SU-DHL-6 (cell line): Measurements from ENCODE around the gene TMEM214.

ENCODE experiments used
- H2AFZ ChIP-seq: fragments of 200-600 bp; sonication (generic); 2 replicates; pipeline ENCODE4 v1.6.1; 2014; ENCODE audit warnings: low read depth, mild to moderate bottlenecking, moderate library complexity, mixed read lengths, antibody characterized with exemption, low read length; ENCODE audit not compliant: severe bottlenecking
- H3F3A ChIP-seq: fragments of 200-600 bp; shearing (Covaris generic); 2 replicates; pipeline ENCODE4 v1.6.0; 2016; ENCODE audit warnings: antibody characterized with exemption, mild to moderate bottlenecking; ENCODE audit not compliant: insufficient read depth
- H3K27ac ChIP-seq: fragments of 200-600 bp; sonication (generic); 2 replicates; pipeline ENCODE4 v1.5.1; 2016; ENCODE audit warnings: low read depth, mild to moderate bottlenecking, low read length, moderate library complexity, mixed read lengths
- H3K27me3 ChIP-seq: fragments of 200-600 bp; sonication (generic), shearing (Covaris generic); 2 replicates; pipeline ENCODE4 v1.6.0; 2014; ENCODE audit warnings: mild to moderate bottlenecking, low read length
- H3K36me3 ChIP-seq: fragments of 200-600 bp; sonication (generic); 2 replicates; pipeline ENCODE4 v1.6.1; 2014; ENCODE audit warnings: mild to moderate bottlenecking, low read length, mixed read lengths
- H3K4me2 ChIP-seq: fragments of 300-600, 200-600 bp; shearing (Covaris generic), sonication (generic); 2 replicates; pipeline ENCODE4 v1.6.0; 2014; ENCODE audit warnings: low read length, low read depth, mild to moderate bottlenecking; ENCODE audit not compliant: poor library complexity, severe bottlenecking
- H3K4me3 ChIP-seq: fragments of 200-600 bp; sonication (generic); 2 replicates; pipeline ENCODE4 v1.5.1; 2014; ENCODE audit warnings: antibody characterized with exemption, low read length, mild to moderate bottlenecking, mixed read lengths; ENCODE audit not compliant: insufficient read depth, poor library complexity, severe bottlenecking
- H3K79me2 ChIP-seq: fragments of 200-600 bp; sonication (generic); 2 replicates; pipeline ENCODE4 v1.6.1; 2014; ENCODE audit warnings: mild to moderate bottlenecking, low read length, moderate library complexity; ENCODE audit not compliant: insufficient read depth
- H3K9ac ChIP-seq: fragments of 200-600 bp; sonication (generic); 2 replicates; pipeline ENCODE4 v1.7.0; 2014; ENCODE audit warnings: mild to moderate bottlenecking, low read length
- H3K9me2 ChIP-seq: fragments of 200-600 bp; sonication (generic); replicated peaks from 2 replicates; pipeline ENCODE4 v1.6.1; 2014; ENCODE audit warnings: low read length; ENCODE audit not compliant: insufficient read depth
- H3K9me3 ChIP-seq: fragments of 200-600 bp; sonication (generic); 2 replicates; pipeline ENCODE4 v1.6.1; 2014; ENCODE audit warnings: low read length, mixed read lengths; ENCODE audit not compliant: insufficient read depth
- H4K20me1 ChIP-seq: fragments of 200-600 bp; sonication (generic); 2 replicates; pipeline ENCODE4 v1.6.1; 2014; ENCODE audit warnings: low read depth, mild to moderate bottlenecking, antibody characterized with exemption, low read length, moderate library complexity, mixed read lengths
- EZH2phosphoT487 ChIP-seq: fragments of 200-600 bp; sonication (generic), shearing (Covaris generic); conservative IDR thresholded peaks from 2 replicates; pipeline ENCODE4 v1.6.1; 2018; ENCODE audit warnings: mild to moderate bottlenecking, antibody characterized with exemption, low read length, moderate library complexity, mixed read lengths
- TF ChIP-seq, protein P1 (sequence below): fragments of 200-600 bp; sonication (generic); IDR thresholded peaks from one replicate; pipeline ENCODE4 v1.5.1; 2017; ENCODE audit warnings: antibody characterized with exemption, mild to moderate bottlenecking, low read length, moderate library complexity; ENCODE audit not compliant: insufficient read depth, poor library complexity, severe bottlenecking

Gene TMEM214

DNA sequence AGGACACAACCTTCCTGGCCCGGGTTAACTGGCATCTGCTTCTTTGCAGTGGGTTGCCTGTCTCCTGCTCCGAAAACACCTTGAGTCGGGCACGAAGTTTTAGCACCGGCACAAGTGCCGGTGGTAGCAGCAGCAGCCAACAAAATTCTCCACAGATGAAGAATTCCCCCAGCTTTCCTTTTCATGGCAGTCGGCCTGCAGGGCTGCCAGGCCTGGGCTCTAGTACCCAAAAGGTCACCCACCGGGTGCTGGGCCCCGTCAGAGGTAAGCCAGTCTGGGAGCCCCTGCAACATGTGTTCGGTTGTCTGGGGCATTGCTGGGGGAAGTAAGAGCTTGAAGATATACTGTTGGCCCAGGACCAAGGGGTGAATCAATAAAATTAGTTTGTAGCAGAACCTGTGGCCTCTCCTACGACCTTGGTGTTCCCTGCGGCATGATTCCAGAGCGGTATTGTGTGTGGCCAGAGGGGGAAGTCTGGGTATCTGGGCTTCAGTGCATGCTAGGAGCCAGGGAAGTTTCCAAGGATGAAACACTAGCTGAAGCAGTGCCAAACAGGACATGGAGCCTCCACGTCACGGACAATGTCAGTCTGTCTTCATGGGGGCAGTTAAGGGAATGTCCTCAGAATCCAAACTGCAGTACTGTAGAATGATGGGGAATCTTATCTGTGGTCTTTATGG, 26.5 kb downstream of the TMEM214 start:
- Histone ChIP-seq H2AFZ (no peak overlapping the region), H3K9me2 (no peaks in the 10 kb centered on the region), H3K36me3 (no peaks in the 10 kb centered on the region), H4K20me1 (no peaks in the 10 kb centered on the region), H3K79me2 (no peaks in the 10 kb centered on the region), H3F3A (no peaks in the 10 kb centered on the region; the same call in 1 of the 2 replicates), H3K9me3 (no peaks in the 10 kb centered on the region), H3K27ac (no peak overlapping the region), H3K9ac (no peak overlapping the region), H3K27me3 (no peaks in the 10 kb centered on the region), H3K4me3 (no peak overlapping the region), H3K4me2 (no peak overlapping the region)
- no peak for TF ChIP-seq EZH2phosphoT487
- TF ChIP-seq, protein P1, sequence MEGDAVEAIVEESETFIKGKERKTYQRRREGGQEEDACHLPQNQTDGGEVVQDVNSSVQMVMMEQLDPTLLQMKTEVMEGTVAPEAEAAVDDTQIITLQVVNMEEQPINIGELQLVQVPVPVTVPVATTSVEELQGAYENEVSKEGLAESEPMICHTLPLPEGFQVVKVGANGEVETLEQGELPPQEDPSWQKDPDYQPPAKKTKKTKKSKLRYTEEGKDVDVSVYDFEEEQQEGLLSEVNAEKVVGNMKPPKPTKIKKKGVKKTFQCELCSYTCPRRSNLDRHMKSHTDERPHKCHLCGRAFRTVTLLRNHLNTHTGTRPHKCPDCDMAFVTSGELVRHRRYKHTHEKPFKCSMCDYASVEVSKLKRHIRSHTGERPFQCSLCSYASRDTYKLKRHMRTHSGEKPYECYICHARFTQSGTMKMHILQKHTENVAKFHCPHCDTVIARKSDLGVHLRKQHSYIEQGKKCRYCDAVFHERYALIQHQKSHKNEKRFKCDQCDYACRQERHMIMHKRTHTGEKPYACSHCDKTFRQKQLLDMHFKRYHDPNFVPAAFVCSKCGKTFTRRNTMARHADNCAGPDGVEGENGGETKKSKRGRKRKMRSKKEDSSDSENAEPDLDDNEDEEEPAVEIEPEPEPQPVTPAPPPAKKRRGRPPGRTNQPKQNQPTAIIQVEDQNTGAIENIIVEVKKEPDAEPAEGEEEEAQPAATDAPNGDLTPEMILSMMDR: no peak

DNA sequence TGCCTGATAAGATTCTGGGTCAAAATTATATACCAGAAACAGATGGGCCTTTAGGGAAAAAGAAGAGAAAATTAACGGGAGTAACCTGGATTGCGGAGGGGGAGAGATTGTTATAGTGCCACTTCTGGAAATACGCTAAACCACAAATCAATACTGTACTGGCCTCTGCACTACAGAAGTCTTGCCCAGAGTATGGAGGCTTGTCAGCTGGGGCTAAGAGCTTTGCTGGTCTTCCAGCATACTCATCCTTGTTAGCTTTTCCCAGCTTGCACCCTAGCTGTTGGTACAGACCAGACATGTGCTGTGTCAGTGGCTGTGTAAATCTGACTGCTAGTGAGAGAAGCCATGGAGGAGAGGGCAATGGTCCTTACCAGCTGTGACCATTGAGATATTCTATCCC, 27.6 kb downstream of the TMEM214 start:
- H3K9me2 ChIP-seq: no peaks in the 10 kb centered on the region
- no peaks in the 10 kb centered on the region for H4K20me1 ChIP-seq
- H3K27me3 ChIP-seq: no peaks in the 10 kb centered on the region
- H3K9me3 ChIP-seq: no peaks in the 10 kb centered on the region
- TF ChIP-seq, protein P1: no peak
- no peak for TF ChIP-seq EZH2phosphoT487
- no peaks in the 10 kb centered on the region; the same call in 1 of the 2 replicates for H3F3A ChIP-seq
- H3K36me3 ChIP-seq: no peaks in the 10 kb centered on the region
- H3K79me2 ChIP-seq: no peaks in the 10 kb centered on the region
- no peak overlapping the region for H3K27ac ChIP-seq
- H3K4me3 ChIP-seq: no peak overlapping the region
- H2AFZ ChIP-seq: no peak overlapping the region
- no peak overlapping the region for H3K9ac ChIP-seq
- H3K4me2 ChIP-seq: no peak overlapping the region

DNA sequence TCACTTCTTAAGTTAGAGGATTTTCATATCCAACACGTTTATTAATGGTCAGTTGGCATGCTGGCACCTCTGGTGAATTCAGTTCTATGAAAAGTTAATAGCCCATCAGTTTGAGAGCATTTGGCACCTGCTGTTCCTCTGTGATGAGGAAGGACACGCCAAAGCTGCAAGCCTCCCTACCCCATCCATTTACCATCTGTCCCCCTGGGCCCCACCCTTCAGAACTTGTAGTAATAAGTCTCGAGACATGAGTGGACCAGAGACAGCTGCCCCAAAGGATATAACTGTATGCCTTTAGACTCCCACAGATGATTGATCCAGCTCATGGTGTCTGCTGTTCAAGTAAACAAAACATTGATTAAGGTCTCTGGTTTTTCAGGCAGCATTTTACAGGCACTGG, 32.4 kb downstream of the TMEM214 start:
- H3K79me2 ChIP-seq: peaks cover 7% of the 10 kb centered on the region
- no peaks in the 10 kb centered on the region for H4K20me1 ChIP-seq
- no peak overlapping the region for H2AFZ ChIP-seq
- no peak overlapping the region for H3K27ac ChIP-seq
- no peaks in the 10 kb centered on the region; the same call in 1 of the 2 replicates for H3F3A ChIP-seq
- no peaks in the 10 kb centered on the region for H3K36me3 ChIP-seq
- H3K9ac ChIP-seq: no peak overlapping the region
- H3K4me2 ChIP-seq: no peak overlapping the region
- TF ChIP-seq, protein P1: no peak
- TF ChIP-seq EZH2phosphoT487: no peak
- H3K27me3 ChIP-seq: no peaks in the 10 kb centered on the region
- no peaks in the 10 kb centered on the region for H3K9me3 ChIP-seq
- no peak overlapping the region for H3K4me3 ChIP-seq
- H3K9me2 ChIP-seq: no peaks in the 10 kb centered on the region
